Activated CD4-positive, alpha-beta T cell treated with anti-CD3 and anti-CD28 coated beads, Interleukin-2, amount 50 U/mL, for 24 hours (primary cell): Measurements from ENCODE around the gene WDR81.
A peak's percentile ranks its signal among the peaks of the same experiment; 100 is the strongest.
"Not testable (repeated sequence)": the region's sequence is repeated elsewhere in the genome, so short reads cannot be mapped to it uniquely, and the experiment has no call there.

Source experiments
- DNase-seq, 2 donors: peaks; one replicate each; pipeline ENCODE4 v3.0.0-alpha.2; 2020; ENCODE audit warnings: low read depth in 1 of 2, low spot score in 1 of 2

WDR81 gene

DNA sequence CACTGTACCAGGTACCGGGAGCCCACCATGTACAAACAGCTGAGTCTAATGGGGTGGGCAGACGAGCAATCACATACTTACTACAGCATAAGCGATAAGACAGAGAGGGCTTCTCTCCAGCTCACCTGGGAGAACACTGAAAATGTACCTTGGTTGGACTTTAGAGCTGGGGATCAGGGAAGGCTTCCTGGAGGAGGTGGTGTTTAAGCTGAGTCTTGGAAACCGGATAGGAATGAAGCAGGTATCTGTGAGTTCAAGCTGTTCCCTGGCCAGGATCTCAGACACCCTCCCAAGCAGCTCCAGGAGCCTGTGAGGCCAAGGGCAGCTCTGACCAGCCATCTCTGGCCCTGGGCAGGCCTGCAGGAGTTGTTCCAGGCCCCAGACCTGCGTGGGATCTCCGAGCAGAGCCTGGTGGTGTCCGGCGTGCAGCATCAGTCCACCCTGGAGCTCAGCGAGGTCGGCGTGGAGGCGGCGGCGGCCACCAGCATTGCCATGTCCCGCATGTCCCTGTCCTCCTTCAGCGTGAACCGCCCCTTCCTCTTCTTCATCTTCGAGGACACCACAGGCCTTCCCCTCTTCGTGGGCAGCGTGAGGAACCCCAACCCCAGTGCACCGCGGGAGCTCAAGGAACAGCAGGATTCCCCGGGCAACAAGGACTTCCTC is 29.4 kb downstream of the WDR81 start:
- DNase-seq: no peak

DNA sequence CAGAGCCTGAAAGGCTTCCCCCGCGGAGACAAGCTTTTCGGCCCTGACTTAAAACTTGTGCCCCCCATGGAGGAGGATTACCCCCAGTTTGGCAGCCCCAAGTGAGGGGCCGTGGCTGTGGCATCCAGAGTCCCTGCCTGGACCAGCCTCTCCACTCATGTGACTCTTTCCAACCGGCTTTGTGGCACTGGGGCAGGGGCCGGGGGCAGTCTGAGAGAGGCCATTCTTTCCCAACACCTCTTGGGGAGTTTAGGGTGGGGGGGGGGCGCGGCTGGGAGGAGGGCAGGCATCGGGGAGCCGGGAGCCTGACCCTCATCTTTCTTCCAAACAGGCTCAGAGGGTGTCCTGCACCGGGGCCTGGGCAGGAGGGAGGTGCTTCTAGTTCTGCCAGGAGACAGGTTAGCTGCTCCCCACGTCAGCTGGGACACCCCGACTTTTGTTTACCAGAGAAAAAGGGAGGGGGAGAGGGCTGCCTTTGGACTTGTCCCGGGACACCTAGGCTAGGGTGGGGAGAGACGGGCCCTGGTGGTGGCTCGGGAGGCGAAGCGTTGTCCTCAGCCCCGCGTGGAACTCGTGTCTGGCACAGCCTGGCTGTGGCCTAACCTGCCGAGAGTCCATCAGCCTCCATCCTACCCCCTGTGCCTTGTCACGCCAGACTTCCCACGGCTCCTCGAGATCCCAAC is 30.1 kb downstream of the WDR81 start:
- no peak for DNase-seq

DNA sequence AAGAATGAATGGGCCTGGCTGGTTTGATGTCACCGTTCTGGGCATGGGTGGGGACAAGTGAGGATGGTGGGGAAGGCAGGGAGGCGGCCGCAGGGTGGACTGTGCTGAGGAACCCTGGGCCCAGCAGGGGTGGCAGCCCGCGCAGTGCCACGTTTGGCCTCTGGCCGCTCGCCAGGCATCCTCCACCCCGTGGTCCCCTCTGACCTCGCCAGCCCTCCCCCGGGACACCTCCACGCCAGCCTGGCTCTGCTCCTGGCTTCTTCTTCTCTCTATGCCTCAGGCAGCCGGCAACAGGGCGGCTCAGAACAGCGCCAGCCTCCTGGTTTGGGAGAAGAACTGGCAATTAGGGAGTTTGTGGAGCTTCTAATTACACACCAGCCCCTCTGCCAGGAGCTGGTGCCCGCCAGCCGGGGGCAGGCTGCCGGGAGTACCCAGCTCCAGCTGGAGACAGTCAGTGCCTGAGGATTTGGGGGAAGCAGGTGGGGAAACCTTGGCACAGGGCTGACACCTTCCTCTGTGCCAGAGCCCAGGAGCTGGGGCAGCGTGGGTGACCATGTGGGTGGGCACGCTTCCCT is 30.8 kb downstream of the WDR81 start:
- DNase-seq: no peak

DNA sequence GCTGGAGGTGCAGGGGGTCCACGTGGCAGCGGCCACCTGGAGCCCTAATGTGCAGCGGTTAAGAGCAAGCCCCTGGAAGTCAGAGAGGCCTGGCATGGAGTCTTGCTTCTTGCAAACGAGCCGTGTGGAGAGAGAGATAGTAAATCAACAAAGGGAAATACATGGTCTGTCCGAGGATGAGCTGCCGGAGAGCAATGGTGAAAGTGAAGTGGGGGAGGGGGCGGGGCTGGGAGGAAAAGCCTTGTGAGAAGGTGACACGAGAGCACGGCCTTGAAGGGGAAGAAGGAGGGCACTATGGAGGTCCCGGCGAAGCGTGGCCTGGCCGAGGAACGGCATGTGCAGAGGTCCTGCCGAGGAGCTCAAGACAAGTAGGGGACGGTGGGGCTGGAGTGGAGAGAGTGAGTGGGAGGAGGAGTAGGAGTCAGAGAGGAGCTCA is 31.3 kb downstream of the WDR81 start:
- DNase-seq: no peak

DNA sequence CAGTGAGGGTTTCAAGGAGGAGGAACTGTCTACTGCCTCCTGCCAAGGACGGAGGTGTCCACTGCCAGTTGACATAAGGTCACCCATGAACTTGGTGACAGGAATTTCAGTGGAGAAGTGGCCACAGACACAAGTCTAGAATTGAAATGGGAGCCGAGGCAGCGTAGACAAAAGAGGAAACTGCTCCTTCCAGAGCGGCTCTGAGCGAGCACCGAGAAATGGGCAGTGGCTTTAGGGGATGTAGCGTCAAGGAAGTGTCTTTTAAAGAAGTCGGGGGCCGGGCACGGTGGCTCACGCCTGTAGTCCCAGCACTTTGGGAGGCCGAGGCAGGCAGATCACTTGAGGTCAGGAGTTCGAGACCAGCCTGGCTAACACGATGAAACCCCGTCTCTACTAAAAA is 34.3 kb downstream of the WDR81 start:
- DNase-seq: no peak

DNA sequence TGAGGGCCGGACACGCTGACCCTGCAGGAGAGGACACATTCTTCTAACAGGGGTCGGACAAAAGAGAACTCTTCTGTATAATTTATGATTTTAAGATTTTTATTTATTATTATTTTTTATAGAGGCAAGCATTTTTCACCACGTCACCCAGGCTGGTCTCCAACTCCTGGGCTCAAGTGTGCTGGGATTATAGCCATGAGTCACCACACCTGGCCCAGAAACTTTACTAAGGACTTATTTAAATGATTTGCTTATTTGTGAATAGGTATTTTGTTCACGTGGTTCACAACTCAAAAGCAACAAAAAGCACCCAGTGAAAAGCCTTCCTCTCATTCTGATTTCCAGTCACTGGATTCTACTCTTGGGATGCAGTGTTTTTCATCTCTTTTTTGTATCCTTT is 35.0 kb downstream of the WDR81 start:
- DNase-seq: no peak

DNA sequence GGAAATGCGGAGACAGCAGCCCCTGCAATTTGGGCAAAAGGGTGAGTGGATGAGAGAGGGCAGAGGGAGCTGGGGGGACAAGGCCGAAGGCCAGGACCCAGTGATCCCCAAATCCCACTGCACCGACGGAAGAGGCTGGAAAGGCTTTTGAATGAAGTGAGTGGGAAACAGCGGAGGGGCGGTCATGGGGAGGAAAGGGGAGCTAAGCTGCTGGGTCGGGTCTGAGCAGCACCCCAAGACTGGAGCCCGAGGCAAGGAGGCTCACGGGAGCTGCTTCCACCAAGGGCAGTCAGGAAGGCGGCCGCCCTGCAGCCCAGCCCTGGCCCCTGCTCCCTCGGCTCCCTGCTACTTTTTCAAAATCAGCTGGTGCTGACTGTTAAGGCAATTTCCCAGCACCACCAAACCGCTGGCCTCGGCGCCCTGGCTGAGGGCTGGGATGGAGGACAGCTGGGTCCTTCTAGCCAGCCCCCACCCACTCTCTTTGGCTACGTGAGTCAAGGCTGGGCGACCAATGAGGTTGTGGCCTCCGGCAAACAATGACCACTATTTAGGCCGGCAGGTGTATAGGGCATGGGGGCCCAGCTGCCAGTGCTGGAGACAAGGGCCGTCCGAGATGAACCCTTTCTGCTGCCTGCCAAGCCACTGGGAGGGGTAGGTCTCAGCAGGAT is 37.9 kb downstream of the WDR81 start:
- DNase-seq: no peak

DNA sequence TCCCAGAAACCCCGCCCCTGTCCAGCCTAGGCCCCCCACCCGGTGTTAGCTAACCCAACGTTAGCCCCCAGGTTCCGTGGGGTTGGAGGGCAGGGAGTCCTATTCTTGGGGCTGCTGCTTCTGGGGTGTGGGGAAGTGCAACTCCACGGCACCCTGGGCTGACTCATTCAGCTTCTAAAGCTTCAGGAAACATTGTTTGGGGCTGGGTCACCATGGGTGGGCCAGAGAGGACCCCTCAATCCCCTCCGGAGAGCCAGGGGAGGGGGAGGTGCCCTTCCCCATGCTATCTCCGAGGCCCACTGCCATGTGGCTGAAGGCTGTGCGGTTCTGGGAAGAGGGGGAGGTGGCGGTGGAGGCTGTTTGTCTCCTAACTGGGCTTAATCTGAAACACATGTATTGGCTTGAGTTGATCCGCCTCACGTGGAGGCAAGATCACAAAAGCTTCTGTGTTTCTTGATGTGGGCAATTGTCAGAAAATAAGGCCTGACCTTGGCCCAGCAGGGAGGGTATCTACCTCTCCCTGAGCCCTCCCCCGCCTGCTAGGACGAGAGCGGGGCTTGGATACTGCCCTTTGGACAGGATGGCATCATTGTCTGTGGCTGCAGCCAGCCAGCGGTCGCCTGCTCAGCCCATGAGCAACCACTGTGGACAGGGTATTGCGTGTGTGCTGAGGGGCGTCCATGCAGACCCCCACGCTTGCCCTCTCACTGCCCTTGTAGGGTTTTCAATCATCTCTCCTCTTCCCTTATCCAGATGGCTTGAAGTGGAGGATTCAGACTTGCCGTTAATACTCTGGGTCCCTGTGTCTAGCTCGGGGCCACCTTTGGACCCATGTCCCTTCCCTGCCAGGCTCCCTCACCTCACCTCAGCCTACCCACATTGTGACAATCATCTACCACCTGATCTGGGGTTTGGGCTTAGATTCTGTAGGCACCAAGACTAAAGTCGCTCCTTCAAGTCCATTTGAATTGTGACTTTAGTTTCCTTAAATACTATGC is 38.7 kb downstream of the WDR81 start:
- no peak for DNase-seq

DNA sequence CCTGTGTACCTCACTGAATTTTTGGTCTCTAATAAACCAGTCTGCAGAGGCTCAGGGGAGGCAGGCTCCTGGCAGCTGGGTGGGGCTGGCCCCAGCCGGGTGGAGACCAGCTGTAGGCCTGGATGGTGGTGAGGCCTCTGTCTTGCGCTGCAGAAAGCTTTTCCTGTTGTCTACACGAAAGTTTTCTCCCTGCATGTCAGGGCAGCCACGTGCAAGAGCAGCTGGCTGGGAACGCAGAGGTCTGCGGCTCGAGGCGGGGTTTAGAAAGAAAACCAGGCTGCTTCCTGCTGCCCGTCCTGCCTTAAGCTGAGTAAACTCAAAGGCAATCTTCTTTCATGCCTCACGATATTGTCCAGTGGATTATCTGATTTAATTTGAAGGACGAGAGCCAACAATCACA is 39.8 kb downstream of the WDR81 start:
- peak; percentile 9 to 17 for DNase-seq

DNA sequence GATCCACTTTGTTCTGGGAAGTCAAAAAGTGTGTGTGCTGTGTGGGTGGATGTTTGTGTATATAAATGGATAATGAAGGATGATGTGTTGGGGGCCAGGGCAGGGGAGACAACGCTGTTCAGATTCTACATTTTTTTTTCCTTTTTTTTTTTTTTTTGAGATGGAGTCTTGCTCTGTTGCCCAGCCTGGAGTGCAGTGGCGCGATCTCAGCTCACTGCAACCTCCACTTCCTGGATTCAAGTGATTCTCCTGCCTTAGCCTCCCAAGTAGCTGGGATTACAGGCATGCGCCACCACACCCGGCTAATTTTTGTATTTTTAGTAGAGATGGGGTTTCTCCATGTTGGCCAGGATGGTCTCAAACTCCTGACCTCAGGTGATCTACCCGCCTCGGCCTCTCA is 40.2 kb downstream of the WDR81 start:
- not testable (repeated sequence) for DNase-seq

DNA sequence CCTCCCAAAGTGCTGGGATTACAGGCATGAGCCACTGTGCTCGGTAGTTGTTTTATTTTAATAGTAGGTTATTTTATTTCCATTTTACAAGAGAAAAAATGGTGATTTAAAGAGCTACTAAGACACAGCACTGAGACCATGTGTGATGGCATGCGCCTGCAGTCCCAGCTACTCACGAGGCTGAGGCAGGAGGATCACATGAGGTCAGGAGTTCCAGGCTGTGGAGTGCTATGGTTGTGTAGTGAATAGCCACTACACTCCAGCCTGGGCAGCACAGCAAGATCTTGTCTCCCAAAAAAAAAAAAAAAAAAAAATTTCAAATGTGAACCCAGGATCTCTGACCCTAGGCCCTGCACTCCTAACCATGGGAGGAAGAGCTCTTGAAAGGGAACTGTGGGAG is 41.1 kb downstream of the WDR81 start:
- no peak for DNase-seq

DNA sequence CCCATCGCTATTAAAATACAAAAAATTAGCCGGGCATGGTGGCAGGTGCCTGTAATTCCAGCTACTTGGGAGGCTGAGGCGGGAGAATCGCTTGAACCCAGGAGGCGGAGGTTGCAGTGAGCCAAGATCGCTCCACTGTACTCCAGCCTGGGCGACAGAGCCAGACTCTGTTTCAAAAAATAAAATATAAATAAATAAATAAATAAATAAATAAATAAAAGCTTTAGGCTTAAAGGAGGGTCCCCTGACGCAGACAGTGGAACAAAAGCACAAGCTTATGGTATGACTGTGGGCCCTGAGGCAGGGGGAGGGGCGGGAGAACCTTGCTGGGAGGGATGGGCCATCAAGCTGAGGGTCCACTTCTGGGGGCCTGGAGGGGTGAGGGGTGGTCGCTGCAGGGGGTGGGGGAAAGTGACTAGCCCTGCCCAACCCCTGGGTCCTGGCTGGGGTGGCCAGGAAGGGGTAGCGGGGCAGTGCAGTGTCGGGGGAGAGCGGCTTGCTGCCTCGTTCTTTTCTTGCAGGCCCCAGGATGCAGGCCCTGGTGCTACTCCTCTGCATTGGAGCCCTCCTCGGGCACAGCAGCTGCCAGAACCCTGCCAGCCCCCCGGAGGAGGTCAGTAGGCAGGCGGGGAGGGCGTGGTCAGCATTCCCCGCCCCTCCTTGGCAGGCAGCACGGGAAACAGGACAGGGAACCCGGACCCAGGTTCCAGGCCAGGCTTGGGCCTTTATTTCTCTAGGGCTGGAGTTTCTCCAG is 42.1 kb downstream of the WDR81 start:
- no peak for DNase-seq

DNA sequence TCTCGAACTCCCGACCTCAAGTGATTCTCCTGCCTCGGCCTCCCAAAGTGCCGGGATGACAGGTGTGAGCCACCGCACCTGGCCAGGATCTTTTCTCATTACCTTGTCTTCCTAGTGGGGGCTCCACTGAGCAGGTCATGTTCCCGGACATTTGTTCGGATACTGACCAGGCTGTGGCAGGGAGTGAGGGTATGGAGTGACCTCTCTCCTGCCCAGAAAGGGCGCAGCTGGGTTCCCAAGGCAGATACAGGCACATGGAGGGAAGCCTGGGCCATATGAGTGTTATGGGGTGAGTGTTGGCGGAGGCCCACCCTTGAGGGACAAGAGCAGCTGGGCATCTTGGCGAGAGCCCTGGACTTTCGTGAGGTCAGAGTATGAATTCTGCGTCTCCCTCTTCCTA is 42.9 kb downstream of the WDR81 start:
- DNase-seq: no peak

DNA sequence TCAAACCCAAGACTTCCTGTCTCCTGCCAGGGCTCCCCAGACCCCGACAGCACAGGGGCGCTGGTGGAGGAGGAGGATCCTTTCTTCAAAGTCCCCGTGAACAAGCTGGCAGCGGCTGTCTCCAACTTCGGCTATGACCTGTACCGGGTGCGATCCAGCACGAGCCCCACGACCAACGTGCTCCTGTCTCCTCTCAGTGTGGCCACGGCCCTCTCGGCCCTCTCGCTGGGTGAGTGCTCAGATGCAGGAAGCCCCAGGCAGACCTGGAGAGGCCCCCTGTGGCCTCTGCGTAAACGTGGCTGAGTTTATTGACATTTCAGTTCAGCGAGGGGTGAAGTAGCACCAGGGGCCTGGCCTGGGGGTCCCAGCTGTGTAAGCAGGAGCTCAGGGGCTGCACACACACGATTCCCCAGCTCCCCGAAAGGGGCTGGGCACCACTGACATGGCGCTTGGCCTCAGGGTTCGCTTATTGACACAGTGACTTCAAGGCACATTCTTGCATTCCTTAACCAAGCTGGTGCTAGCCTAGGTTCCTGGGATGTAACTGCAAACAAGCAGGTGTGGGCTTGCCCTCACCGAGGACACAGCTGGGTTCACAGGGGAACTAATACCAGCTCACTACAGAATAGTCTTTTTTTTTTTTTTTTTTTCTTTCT is 45.4 kb downstream of the WDR81 start:
- no peak for DNase-seq

DNA sequence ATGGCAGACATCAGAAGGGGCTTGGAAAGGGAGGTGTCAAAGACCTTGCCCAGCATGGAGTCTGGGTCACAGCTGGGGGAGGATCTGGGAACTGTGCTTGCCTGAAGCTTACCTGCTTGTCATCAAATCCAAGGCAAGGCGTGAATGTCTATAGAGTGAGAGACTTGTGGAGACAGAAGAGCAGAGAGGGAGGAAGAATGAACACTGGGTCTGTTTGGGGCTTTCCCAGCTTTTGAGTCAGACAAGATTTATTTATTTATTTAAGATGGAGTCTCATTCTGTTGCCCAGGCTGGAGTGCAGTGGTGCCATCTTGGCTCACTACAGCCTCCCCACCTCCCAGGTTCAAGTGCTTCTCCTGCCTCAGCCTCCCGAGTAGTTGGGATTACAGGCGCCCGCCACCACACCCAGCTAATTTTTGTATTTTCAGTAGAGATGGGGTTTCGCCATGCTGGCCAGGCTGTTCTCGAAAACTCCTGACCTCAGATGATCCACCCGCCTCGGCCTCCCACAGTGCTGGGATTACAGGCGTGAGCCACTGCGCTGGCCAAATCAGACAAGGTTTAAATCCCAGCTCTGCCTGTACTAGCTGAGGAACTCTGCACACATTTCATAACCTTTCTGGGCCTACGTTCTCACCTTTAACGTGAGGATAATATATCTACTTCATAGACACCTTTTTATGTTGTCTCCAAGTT is 48.6 kb downstream of the WDR81 start:
- DNase-seq: not testable (repeated sequence)

DNA sequence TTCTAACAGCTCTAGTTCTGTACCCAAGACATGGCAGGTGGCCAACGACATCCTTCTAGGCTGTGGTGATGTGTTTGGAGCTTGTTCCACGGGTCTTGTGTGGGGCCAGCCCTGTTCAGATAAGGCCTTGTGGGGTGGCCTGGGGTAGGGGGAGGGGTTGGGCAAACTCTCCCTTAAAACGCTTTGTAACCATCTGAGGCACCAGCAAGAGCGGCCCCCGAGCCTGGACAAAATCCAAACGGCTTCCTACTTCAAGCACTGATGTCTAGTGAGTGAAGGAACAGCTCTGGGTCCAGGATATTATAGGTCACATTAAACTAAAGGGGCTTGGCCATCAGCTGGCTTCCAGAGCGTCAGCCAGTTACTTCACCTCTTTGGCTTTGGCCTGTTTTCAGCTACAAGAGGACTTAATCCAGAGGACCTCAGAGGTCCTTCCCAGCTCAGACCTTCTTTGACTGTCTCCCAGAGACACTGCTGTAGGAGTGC is 49.2 kb downstream of the WDR81 start:
- DNase-seq: no peak

DNA sequence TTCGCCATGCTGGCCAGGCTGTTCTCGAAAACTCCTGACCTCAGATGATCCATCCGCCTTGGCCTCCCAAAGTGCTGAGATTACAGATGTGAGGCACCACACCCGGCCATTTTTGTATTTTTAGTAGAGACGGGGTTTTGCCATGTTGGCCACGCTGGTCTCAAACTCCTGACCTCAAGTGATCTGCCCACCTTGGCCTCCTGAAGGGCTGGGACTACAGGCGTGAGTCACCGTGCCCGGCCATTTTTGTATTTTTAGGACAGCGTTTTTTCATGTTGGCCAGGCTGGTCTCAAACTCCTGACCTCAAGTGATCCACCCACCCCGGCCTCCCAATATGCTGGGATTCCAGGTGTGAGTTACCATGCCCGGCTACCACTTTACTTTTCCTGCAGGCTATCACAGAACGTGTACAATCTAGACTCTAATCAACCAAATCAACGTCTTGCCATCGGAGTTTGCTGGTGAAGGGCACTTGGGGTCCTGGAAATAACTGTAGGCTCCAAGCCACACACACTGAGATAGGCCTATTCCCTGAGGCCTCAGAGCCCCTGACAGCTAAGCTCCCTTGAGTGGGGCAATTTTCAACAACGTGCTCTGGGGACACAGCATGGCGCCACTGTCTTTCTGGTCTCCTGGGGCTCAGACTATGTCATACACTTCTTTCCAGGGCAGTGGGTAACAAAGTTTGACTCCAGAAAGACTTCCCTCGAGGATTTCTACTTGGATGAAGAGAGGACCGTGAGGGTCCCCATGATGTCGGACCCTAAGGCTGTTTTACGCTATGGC is 50.1 kb downstream of the WDR81 start:
- no peak for DNase-seq

DNA sequence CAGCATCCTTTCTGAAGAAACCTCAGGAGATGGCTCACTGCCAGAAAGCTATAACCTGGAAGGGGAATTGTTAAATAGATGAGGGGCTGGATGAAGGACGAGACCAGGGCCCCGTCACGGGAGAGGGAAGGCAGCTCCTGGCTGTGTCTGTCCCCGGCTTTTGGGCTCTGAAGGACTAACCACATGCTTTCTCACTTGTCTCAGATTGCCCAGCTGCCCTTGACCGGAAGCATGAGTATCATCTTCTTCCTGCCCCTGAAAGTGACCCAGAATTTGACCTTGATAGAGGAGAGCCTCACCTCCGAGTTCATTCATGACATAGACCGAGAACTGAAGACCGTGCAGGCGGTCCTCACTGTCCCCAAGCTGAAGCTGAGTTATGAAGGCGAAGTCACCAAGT is 51.8 kb downstream of the WDR81 start:
- no peak for DNase-seq
